Measurements from ENCODE around the gene ATF5. TPM values are rescaled to one million over a fixed set of nuclear protein-coding genes. Genes with fewer than 3 reads are reported as not detected.

The ATF5 gene
- total RNA-seq, 1 experiment from 2014 or later, result 19.2 TPM

DNA sequence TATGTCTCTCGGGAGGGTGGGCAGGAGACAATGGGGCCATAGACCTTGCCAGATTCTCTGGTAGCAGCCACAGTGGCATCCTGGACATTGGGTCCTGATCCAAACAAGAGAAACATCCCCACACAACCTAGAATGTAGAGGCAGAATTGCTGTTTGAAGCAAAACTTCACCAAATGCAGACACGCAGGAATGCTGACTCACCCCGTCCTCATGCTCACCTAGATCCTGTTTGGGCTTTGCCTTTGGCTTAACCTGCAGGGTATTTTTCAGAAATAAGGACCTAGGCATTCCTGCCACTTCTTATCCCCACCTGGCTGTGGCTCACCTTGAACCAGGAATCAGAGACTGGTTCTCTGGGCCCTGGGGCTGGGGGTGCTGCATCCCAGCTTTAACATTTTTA lies 44.2 kb upstream of the ATF5 start:
- TF ChIP-seq EZH2 (IDR thresholded peaks at IDR 0.05; ENCODE audit: low read depth), result no peak
- TF ChIP-seq, protein P1, sequence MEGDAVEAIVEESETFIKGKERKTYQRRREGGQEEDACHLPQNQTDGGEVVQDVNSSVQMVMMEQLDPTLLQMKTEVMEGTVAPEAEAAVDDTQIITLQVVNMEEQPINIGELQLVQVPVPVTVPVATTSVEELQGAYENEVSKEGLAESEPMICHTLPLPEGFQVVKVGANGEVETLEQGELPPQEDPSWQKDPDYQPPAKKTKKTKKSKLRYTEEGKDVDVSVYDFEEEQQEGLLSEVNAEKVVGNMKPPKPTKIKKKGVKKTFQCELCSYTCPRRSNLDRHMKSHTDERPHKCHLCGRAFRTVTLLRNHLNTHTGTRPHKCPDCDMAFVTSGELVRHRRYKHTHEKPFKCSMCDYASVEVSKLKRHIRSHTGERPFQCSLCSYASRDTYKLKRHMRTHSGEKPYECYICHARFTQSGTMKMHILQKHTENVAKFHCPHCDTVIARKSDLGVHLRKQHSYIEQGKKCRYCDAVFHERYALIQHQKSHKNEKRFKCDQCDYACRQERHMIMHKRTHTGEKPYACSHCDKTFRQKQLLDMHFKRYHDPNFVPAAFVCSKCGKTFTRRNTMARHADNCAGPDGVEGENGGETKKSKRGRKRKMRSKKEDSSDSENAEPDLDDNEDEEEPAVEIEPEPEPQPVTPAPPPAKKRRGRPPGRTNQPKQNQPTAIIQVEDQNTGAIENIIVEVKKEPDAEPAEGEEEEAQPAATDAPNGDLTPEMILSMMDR (conservative IDR thresholded peaks at IDR 0.05), result no peak
- Histone ChIP-seq H3K27ac (no peak overlapping the region), H3K4me2 (no peak overlapping the region), H4K20me1 (ENCODE audit: insufficient read depth) (peaks cover 5% of the 10 kb centered on the region; the same call in 1 of the 2 replicates), H3F3A (ENCODE audit: insufficient read depth, low read depth) (peaks cover 31% of the 10 kb centered on the region; the same call in 1 of the 2 replicates), H3K4me3 (no peak overlapping the region), H3K79me2 (ENCODE audit: low read depth) (no peaks in the 10 kb centered on the region), H2AFZ (no peak overlapping the region), H3K36me3 (ENCODE audit: low read depth) (peaks cover 25% of the 10 kb centered on the region; the same call in 1 of the 2 replicates), H3K27me3 (ENCODE audit: insufficient read depth, low read depth) (no peaks in the 10 kb centered on the region), H3K4me1 (replicated peaks; ENCODE audit: insufficient read depth) (no peaks in the 10 kb centered on the region; the same call in 1 of the 2 replicates), H3K9me2 (ENCODE audit: insufficient read depth) (no peaks in the 10 kb centered on the region), H3K9me3 (ENCODE audit: insufficient read depth, low read depth) (no peaks in the 10 kb centered on the region)
- intact Hi-C loops (cut with micrococcal nuclease; ENCODE audit: unreplicated experiment), result no loop called here
- DNase-seq, result peak in 1 of 2 experiments; percentile 33
- no TSS peak for BruUV-seq (replicated peaks)
- ChIA-PET CTCF (no interaction called here), POLR2A (ENCODE audit: unreplicated experiment) (no interaction called here)

DNA sequence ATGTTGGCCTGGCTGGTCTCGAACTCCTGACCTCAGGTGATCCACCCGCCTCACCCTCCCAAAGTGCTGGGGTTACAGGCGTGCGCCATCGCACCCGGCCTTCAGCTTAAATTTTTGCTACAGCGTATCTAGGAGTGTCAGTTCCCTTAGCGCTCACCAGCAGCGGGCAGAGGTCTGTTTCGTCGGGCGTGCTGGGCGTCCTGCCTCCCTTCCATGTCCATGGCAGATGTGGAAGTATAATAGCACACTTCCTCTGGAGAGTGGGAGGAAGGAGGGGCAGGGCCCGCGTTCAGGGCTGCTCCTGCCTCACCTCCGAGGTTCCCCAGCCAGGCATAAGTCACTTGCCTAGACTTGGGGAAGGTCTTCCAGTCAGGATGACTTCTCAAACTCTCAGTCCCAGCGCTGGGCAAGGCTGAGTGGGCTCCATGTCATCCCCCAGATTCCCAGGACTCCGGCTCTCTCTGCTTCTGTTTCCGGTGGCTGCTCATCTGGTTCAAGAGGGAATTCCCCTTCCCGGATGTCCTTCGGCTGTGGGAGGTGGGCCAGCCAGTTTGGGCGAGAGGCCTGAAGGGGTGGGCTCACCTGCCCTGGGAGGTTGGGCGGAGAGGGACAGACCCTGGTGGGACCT lies 41.9 kb upstream of the ATF5 start:
- H3K79me2 ChIP-seq (ENCODE audit: low read depth), result no peaks in the 10 kb centered on the region
- TF ChIP-seq, protein P1 (conservative IDR thresholded peaks at IDR 0.05), result no peak
- no peak for TF ChIP-seq EZH2 (IDR thresholded peaks at IDR 0.05; ENCODE audit: low read depth)
- no peaks in the 10 kb centered on the region for H3K9me2 ChIP-seq (ENCODE audit: insufficient read depth)
- ChIA-PET CTCF (no interaction called here), POLR2A (ENCODE audit: unreplicated experiment) (no interaction called here)
- no peaks in the 10 kb centered on the region; the same call in 1 of the 2 replicates for H3K4me1 ChIP-seq (replicated peaks; ENCODE audit: insufficient read depth)
- BruUV-seq (replicated peaks), result no TSS peak
- DNase-seq, result peak in 1 of 2 experiments; percentile 21
- H3K36me3 ChIP-seq (ENCODE audit: low read depth), result peaks cover 19% of the 10 kb centered on the region; the same call in 1 of the 2 replicates
- intact Hi-C loops (cut with micrococcal nuclease; ENCODE audit: unreplicated experiment), result no loop called here
- H3F3A ChIP-seq (ENCODE audit: insufficient read depth, low read depth), result peaks cover 31% of the 10 kb centered on the region; the same call in 1 of the 2 replicates
- no peak overlapping the region for H3K27ac ChIP-seq
- no peak overlapping the region for H2AFZ ChIP-seq
- H3K4me2 ChIP-seq, result no peak overlapping the region
- no peaks in the 10 kb centered on the region for H3K27me3 ChIP-seq (ENCODE audit: insufficient read depth, low read depth)
- H4K20me1 ChIP-seq (ENCODE audit: insufficient read depth), result no peaks in the 10 kb centered on the region
- no peaks in the 10 kb centered on the region for H3K9me3 ChIP-seq (ENCODE audit: insufficient read depth, low read depth)
- H3K4me3 ChIP-seq, result no peak overlapping the region

DNA sequence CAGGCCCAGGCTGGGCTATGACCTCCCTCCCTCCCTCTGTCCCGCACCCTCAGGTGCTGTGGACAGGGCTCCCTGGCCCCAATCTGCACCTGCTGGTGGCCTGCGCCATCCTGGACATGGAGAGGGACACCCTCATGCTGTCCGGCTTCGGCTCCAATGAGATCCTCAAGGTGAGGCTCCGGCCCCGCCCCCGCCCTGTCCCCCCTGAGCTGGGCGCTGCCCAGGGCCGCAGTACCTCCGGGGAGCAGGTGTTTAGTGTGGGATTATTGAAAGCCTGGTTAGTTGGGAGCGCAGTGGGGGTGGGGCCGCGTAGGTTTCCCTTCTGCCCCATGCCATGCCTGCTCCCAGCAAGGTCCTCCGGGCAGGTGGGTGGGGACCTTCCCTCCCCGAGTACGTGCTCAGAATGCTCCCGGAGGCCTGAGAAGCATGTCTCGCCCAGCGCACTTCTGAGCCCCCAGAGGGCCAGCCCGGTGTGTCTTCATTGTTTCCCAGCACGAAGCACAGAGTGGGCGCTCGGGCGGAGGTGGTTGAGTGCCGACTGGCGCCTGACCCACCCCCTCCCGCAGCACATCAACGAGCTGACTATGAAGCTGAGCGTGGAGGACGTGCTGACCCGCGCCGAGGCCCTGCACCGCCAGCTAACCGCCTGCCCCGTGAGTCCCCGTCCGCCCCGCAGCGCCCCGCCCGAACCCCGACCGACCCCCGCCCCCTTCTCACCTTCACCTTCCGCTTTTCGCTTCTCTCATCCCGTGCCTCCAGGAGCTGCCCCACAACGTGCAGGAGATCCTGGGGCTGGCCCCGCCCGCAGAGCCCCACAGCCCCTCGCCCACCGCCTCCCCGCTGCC lies 41.1 kb upstream of the ATF5 start:
- ChIA-PET CTCF (no interaction called here), POLR2A (ENCODE audit: unreplicated experiment) (no interaction called here)
- no TSS peak for BruUV-seq (replicated peaks)

More for the DNA sequence above, 41.1 kb upstream of the ATF5 start:
- intact Hi-C loops (cut with micrococcal nuclease; ENCODE audit: unreplicated experiment), result no loop called here
- no peaks in the 10 kb centered on the region for H3K9me2 ChIP-seq (ENCODE audit: insufficient read depth)
- TF ChIP-seq, protein P1 (conservative IDR thresholded peaks at IDR 0.05), result no peak
- TF ChIP-seq EZH2 (IDR thresholded peaks at IDR 0.05; ENCODE audit: low read depth), result no peak
- no peak overlapping the region for H3K4me2 ChIP-seq
- H3K36me3 ChIP-seq (ENCODE audit: low read depth), result peaks cover 11% of the 10 kb centered on the region; the same call in 1 of the 2 replicates
- no peaks in the 10 kb centered on the region; the same call in 1 of the 2 replicates for H3K4me1 ChIP-seq (replicated peaks; ENCODE audit: insufficient read depth)
- no peaks in the 10 kb centered on the region for H3K79me2 ChIP-seq (ENCODE audit: low read depth)
- no peak overlapping the region for H3K4me3 ChIP-seq
- peak in 1 of 2 experiments; percentile 15 for DNase-seq
- H3K27me3 ChIP-seq (ENCODE audit: insufficient read depth, low read depth), result no peaks in the 10 kb centered on the region
- no peak overlapping the region for H2AFZ ChIP-seq
- no peaks in the 10 kb centered on the region for H4K20me1 ChIP-seq (ENCODE audit: insufficient read depth)
- no peaks in the 10 kb centered on the region for H3K9me3 ChIP-seq (ENCODE audit: insufficient read depth, low read depth)
- H3K27ac ChIP-seq, result no peak overlapping the region
- peaks cover 31% of the 10 kb centered on the region; the same call in 1 of the 2 replicates for H3F3A ChIP-seq (ENCODE audit: insufficient read depth, low read depth)
